ENCODE data around the gene SH3RF3. TPM values are rescaled to one million over a fixed set of nuclear protein-coding genes. Genes with fewer than 3 reads are reported as not detected.

The SH3RF3 gene
- polyA plus RNA-seq, 1 donor (not counting 4 experiments of a cell fraction or from before 2014, with no cell fraction given) = 0.08 TPM

DNA sequence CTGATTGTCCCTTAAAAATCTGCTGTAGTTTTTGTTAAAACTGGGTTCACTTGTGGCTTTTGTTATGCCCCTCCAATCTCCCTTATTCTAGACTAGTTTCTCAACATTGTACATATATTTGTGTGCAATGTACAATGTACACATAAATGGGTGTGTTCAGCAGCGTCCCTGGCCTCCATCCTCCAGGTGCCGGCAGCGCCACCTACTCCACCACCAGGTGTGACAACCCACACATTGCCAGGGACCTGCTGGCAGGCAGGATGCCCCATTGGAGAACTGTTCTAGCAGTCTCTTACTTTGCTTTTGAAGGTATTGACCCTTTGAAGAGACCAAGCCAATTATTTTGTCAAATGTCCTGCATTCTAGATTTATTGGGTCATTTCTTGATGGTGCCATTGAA, 75.4 kb downstream of the SH3RF3 start:
- no peaks in the 10 kb centered on the region for H4K20me1 ChIP-seq (ENCODE audit: control insufficient read depth, extremely low read depth, insufficient read depth, low read length)
- dilution Hi-C loops (cut with MboI; ENCODE audit: extremely low pct_ligation_motif_present, low sequenced_read_pairs) = no loop called here
- H3K27ac ChIP-seq (ENCODE audit: control insufficient read depth, insufficient read depth, low read length) = no peak overlapping the region
- DNase-seq (ENCODE audit: low read depth, low spot score) (no peak), FAIRE-seq (no peak)
- no peak overlapping the region for H3K9ac ChIP-seq (ENCODE audit: control insufficient read depth, extremely low read depth, insufficient read depth, low read length)
- peaks cover 38% of the 10 kb centered on the region for H3K27me3 ChIP-seq (ENCODE audit: control insufficient read depth, extremely low read depth, insufficient read depth, low read length)
- no peaks in the 10 kb centered on the region for H3K79me2 ChIP-seq (ENCODE audit: control insufficient read depth, insufficient read depth, low read length)
- no peak for TF ChIP-seq EZH2 (IDR thresholded peaks at IDR 0.05; ENCODE audit: low read length)
- TF ChIP-seq, protein P1, sequence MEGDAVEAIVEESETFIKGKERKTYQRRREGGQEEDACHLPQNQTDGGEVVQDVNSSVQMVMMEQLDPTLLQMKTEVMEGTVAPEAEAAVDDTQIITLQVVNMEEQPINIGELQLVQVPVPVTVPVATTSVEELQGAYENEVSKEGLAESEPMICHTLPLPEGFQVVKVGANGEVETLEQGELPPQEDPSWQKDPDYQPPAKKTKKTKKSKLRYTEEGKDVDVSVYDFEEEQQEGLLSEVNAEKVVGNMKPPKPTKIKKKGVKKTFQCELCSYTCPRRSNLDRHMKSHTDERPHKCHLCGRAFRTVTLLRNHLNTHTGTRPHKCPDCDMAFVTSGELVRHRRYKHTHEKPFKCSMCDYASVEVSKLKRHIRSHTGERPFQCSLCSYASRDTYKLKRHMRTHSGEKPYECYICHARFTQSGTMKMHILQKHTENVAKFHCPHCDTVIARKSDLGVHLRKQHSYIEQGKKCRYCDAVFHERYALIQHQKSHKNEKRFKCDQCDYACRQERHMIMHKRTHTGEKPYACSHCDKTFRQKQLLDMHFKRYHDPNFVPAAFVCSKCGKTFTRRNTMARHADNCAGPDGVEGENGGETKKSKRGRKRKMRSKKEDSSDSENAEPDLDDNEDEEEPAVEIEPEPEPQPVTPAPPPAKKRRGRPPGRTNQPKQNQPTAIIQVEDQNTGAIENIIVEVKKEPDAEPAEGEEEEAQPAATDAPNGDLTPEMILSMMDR (optimal IDR thresholded peaks at IDR 0.05 in 1 of 3, IDR thresholded peaks at IDR 0.05 in 1 of 3, conservative IDR thresholded peaks at IDR 0.05 in 1 of 3; ENCODE audit: extremely low read depth in 1 of 3, insufficient read depth in 2 of 3, low read length in 3 of 3) = peak in 1 of 3 experiments; percentile 18
- H2AFZ ChIP-seq (ENCODE audit: control insufficient read depth, low read length) = no peak overlapping the region
- H3K36me3 ChIP-seq (ENCODE audit: control insufficient read depth in 2 of 2, extremely low read depth in 1 of 2, insufficient read depth in 2 of 2, low read length in 2 of 2) = no peaks in the 10 kb centered on the region
- no peak overlapping the region for H3K4me2 ChIP-seq (ENCODE audit: control insufficient read depth, extremely low read depth, insufficient read depth, low read depth, low read length)
- peaks cover 5% of the 10 kb centered on the region for H3K4me1 ChIP-seq (ENCODE audit: control insufficient read depth, extremely low read depth, insufficient read depth, low read length)
- no peaks in the 10 kb centered on the region for H3K9me1 ChIP-seq (ENCODE audit: control insufficient read depth, extremely low read depth, insufficient read depth, low read length)
- no peaks in the 10 kb centered on the region for H3K9me3 ChIP-seq (ENCODE audit: control insufficient read depth, low read depth, low read length)
- H3K4me3 ChIP-seq (ENCODE audit: control insufficient read depth in 2 of 3, extremely low read depth in 1 of 3, insufficient read depth in 2 of 3, low read depth in 1 of 3, low read length in 3 of 3) = no peak overlapping the region

DNA sequence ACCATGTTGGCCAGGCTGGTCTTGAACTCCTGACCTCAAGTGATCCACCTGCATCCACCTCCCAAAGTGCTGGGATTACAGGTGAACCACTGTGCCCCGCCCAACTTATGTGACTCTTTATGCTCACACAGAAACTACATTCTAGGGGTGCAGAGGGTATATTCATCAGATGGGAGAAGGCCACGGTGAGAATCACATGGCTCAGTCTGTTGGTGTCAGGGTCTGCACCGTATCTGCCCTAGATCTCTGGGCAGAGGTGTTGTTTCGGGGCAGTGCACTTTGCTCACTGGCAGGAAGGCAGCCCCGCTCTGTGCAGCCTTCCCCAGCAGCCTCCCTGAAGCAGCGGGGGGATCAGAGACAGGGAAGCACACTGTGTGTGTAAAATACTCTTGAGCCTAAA, 76.4 kb downstream of the SH3RF3 start:
- dilution Hi-C loops (cut with MboI; ENCODE audit: extremely low pct_ligation_motif_present, low sequenced_read_pairs) = no loop called here
- Histone ChIP-seq H2AFZ (ENCODE audit: control insufficient read depth, low read length) (no peak overlapping the region), H3K79me2 (ENCODE audit: control insufficient read depth, insufficient read depth, low read length) (no peaks in the 10 kb centered on the region), H4K20me1 (ENCODE audit: control insufficient read depth, extremely low read depth, insufficient read depth, low read length) (no peaks in the 10 kb centered on the region), H3K9me1 (ENCODE audit: control insufficient read depth, extremely low read depth, insufficient read depth, low read length) (no peaks in the 10 kb centered on the region), H3K9me3 (ENCODE audit: control insufficient read depth, low read depth, low read length) (no peaks in the 10 kb centered on the region), H3K4me2 (ENCODE audit: control insufficient read depth, extremely low read depth, insufficient read depth, low read depth, low read length) (no peak overlapping the region), H3K27ac (ENCODE audit: control insufficient read depth, insufficient read depth, low read length) (no peak overlapping the region), H3K4me1 (ENCODE audit: control insufficient read depth, extremely low read depth, insufficient read depth, low read length) (peaks cover 14% of the 10 kb centered on the region), H3K36me3 (ENCODE audit: control insufficient read depth in 2 of 2, extremely low read depth in 1 of 2, insufficient read depth in 2 of 2, low read length in 2 of 2) (no peaks in the 10 kb centered on the region), H3K27me3 (ENCODE audit: control insufficient read depth, extremely low read depth, insufficient read depth, low read length) (peaks cover 42% of the 10 kb centered on the region), H3K9ac (ENCODE audit: control insufficient read depth, extremely low read depth, insufficient read depth, low read length) (no peak overlapping the region), H3K4me3 (ENCODE audit: control insufficient read depth in 2 of 3, extremely low read depth in 1 of 3, insufficient read depth in 2 of 3, low read depth in 1 of 3, low read length in 3 of 3) (no peak overlapping the region)
- no peak for TF ChIP-seq EZH2 (IDR thresholded peaks at IDR 0.05; ENCODE audit: low read length)
- TF ChIP-seq, protein P1 (optimal IDR thresholded peaks at IDR 0.05 in 1 of 3, IDR thresholded peaks at IDR 0.05 in 1 of 3, conservative IDR thresholded peaks at IDR 0.05 in 1 of 3; ENCODE audit: extremely low read depth in 1 of 3, insufficient read depth in 2 of 3, low read length in 3 of 3) = no peak
- FAIRE-seq (no peak), DNase-seq (ENCODE audit: low read depth, low spot score) (no peak)

All from keratinocyte (primary cell).